K562 (cell line): ENCODE data around the gene RHNO1.

ENCODE experiments used
- AFF1 ChIP-seq, 2 experiments: fragments of 450-650 bp; IDR thresholded peaks; 2 replicates each; pipeline ENCODE4 v1.6.1; 2018; ENCODE audit warnings: mild to moderate bottlenecking in 2 of 2, low read depth in 1 of 2; ENCODE audit not compliant: partially characterized antibody in 2 of 2
- ARID3B ChIP-seq: fragments of 250-450 bp; sonication (Bioruptor Pico); IDR thresholded peaks from 2 replicates; pipeline ENCODE4 v1.4.0; 2020; ENCODE audit warnings: borderline replicate concordance
- CAMTA2 ChIP-seq: fragments of 250-450 bp; sonication (Bioruptor Pico); conservative IDR thresholded peaks from 2 replicates; pipeline ENCODE4 v1.5.1; 2022
- ELK1 ChIP-seq: sonication (generic); formaldehyde crosslinking; IDR thresholded peaks from 2 replicates; pipeline ENCODE4 v1.8.1; 2022; ENCODE audit warnings: missing genetic modification reagents
- FOXJ3 ChIP-seq: sonication (generic); formaldehyde crosslinking; IDR thresholded peaks from 2 replicates; pipeline ENCODE4 v1.4.0; 2020; ENCODE audit warnings: mild to moderate bottlenecking, missing genetic modification reagents
- HCFC1 ChIP-seq: IDR thresholded peaks from 2 replicates; pipeline ENCODE4 v1.6.1; 2012; ENCODE audit warnings: low read depth, low read length, improper control_type of control experiment
- MYNN ChIP-seq, 2 experiments: sonication (generic); formaldehyde crosslinking in 1 of 2; IDR thresholded peaks; 2 replicates each; pipeline versions ENCODE4 v1.5.0 to v1.6.1; 2016 to 2020; ENCODE audit warnings: antibody characterized with exemption in 1 of 2, missing genetic modification reagents in 1 of 2
- ZBTB2 ChIP-seq: fragments of 450-650 bp; IDR thresholded peaks from 2 replicates; pipeline ENCODE4 v1.6.1; 2016; ENCODE audit warnings: antibody characterized with exemption

- TF ChIP-seq ELK1 (no peak), CAMTA2 (CRISPR knock-in tag) (no peak), ZBTB2 (no peak), ARID3B (CRISPR knock-in tag) (no peak), AFF1 (IDR thresholded peaks at IDR 0.05; ENCODE audit: low read depth in 1 of 2, partially characterized antibody in 2 of 2) (no peak), HCFC1 (no peak), MYNN (IDR thresholded peaks at IDR 0.05) (no peak), MYNN (CRISPR knock-in tag; IDR thresholded peaks at IDR 0.05) (no peak), FOXJ3 (CRISPR knock-in tag) (no peak)
Measured at GRCh38 chr12:2858944-2859421, 18.0 kb upstream of the RHNO1 start.
